SU-DHL-6 (cell line): ENCODE results near the gene ABCF2.

Experiments used
- H2AFZ ChIP-seq: fragments of 200-600 bp; sonication (generic); 2 replicates; pipeline ENCODE4 v1.6.1; 2014; ENCODE audit warnings: low read depth, mild to moderate bottlenecking, moderate library complexity, mixed read lengths, antibody characterized with exemption, low read length; ENCODE audit not compliant: severe bottlenecking
- H3F3A ChIP-seq: fragments of 200-600 bp; shearing (Covaris generic); 2 replicates; pipeline ENCODE4 v1.6.0; 2016; ENCODE audit warnings: antibody characterized with exemption, mild to moderate bottlenecking; ENCODE audit not compliant: insufficient read depth
- H3K27ac ChIP-seq: fragments of 200-600 bp; sonication (generic); 2 replicates; pipeline ENCODE4 v1.5.1; 2016; ENCODE audit warnings: low read depth, mild to moderate bottlenecking, low read length, moderate library complexity, mixed read lengths
- H3K27me3 ChIP-seq: fragments of 200-600 bp; sonication (generic), shearing (Covaris generic); 2 replicates; pipeline ENCODE4 v1.6.0; 2014; ENCODE audit warnings: mild to moderate bottlenecking, low read length
- H3K36me3 ChIP-seq: fragments of 200-600 bp; sonication (generic); 2 replicates; pipeline ENCODE4 v1.6.1; 2014; ENCODE audit warnings: mild to moderate bottlenecking, low read length, mixed read lengths
- H3K4me2 ChIP-seq: fragments of 300-600, 200-600 bp; shearing (Covaris generic), sonication (generic); 2 replicates; pipeline ENCODE4 v1.6.0; 2014; ENCODE audit warnings: low read length, low read depth, mild to moderate bottlenecking; ENCODE audit not compliant: poor library complexity, severe bottlenecking
- H3K4me3 ChIP-seq: fragments of 200-600 bp; sonication (generic); 2 replicates; pipeline ENCODE4 v1.5.1; 2014; ENCODE audit warnings: antibody characterized with exemption, low read length, mild to moderate bottlenecking, mixed read lengths; ENCODE audit not compliant: insufficient read depth, poor library complexity, severe bottlenecking
- H3K79me2 ChIP-seq: fragments of 200-600 bp; sonication (generic); 2 replicates; pipeline ENCODE4 v1.6.1; 2014; ENCODE audit warnings: mild to moderate bottlenecking, low read length, moderate library complexity; ENCODE audit not compliant: insufficient read depth
- H3K9ac ChIP-seq: fragments of 200-600 bp; sonication (generic); 2 replicates; pipeline ENCODE4 v1.7.0; 2014; ENCODE audit warnings: mild to moderate bottlenecking, low read length
- H3K9me2 ChIP-seq: fragments of 200-600 bp; sonication (generic); replicated peaks from 2 replicates; pipeline ENCODE4 v1.6.1; 2014; ENCODE audit warnings: low read length; ENCODE audit not compliant: insufficient read depth
- H3K9me3 ChIP-seq: fragments of 200-600 bp; sonication (generic); 2 replicates; pipeline ENCODE4 v1.6.1; 2014; ENCODE audit warnings: low read length, mixed read lengths; ENCODE audit not compliant: insufficient read depth
- H4K20me1 ChIP-seq: fragments of 200-600 bp; sonication (generic); 2 replicates; pipeline ENCODE4 v1.6.1; 2014; ENCODE audit warnings: low read depth, mild to moderate bottlenecking, antibody characterized with exemption, low read length, moderate library complexity, mixed read lengths
- CTCF ChIP-seq: fragments of 200-600 bp; sonication (generic); IDR thresholded peaks from one replicate; pipeline ENCODE4 v1.5.1; 2017; ENCODE audit warnings: antibody characterized with exemption, mild to moderate bottlenecking, low read length, moderate library complexity; ENCODE audit not compliant: insufficient read depth, poor library complexity, severe bottlenecking
- EZH2phosphoT487 ChIP-seq: fragments of 200-600 bp; sonication (generic), shearing (Covaris generic); conservative IDR thresholded peaks from 2 replicates; pipeline ENCODE4 v1.6.1; 2018; ENCODE audit warnings: mild to moderate bottlenecking, antibody characterized with exemption, low read length, moderate library complexity, mixed read lengths

The ABCF2 gene

GRCh38 chr7:151192002-151192539, 34.9 kb downstream of the ABCF2 start:
- H3K36me3 ChIP-seq: no peaks in the 10 kb centered on the region
- H2AFZ ChIP-seq: no peak overlapping the region
- no peak overlapping the region for H3K27ac ChIP-seq
- H3K4me2 ChIP-seq: no peak overlapping the region
- no peak for TF ChIP-seq EZH2phosphoT487
- no peak for TF ChIP-seq CTCF
- H3K9ac ChIP-seq: no peak overlapping the region
- H3K9me2 ChIP-seq: no peaks in the 10 kb centered on the region
- no peaks in the 10 kb centered on the region for H3K27me3 ChIP-seq
- H3K4me3 ChIP-seq: no peak overlapping the region
- H4K20me1 ChIP-seq: no peaks in the 10 kb centered on the region
- H3K9me3 ChIP-seq: no peaks in the 10 kb centered on the region
- H3K79me2 ChIP-seq: no peaks in the 10 kb centered on the region
- no peaks in the 10 kb centered on the region for H3F3A ChIP-seq

GRCh38 chr7:151191544-151191943, 35.5 kb downstream of the ABCF2 start:
- no peaks in the 10 kb centered on the region for H3K9me3 ChIP-seq
- H3F3A ChIP-seq: no peaks in the 10 kb centered on the region
- no peaks in the 10 kb centered on the region for H3K9me2 ChIP-seq
- H3K4me3 ChIP-seq: no peak overlapping the region
- no peaks in the 10 kb centered on the region for H3K27me3 ChIP-seq
- H2AFZ ChIP-seq: no peak overlapping the region
- no peaks in the 10 kb centered on the region for H3K79me2 ChIP-seq
- no peaks in the 10 kb centered on the region for H3K36me3 ChIP-seq
- no peaks in the 10 kb centered on the region for H4K20me1 ChIP-seq
- H3K9ac ChIP-seq: no peak overlapping the region
- TF ChIP-seq EZH2phosphoT487 (no peak), CTCF (no peak)
- no peak overlapping the region for H3K4me2 ChIP-seq
- H3K27ac ChIP-seq: no peak overlapping the region

- no peaks in the 10 kb centered on the region for H3K27me3 ChIP-seq
- H3K9me3 ChIP-seq: no peaks in the 10 kb centered on the region
Measured at GRCh38 chr7:151189038-151189437, 38.0 kb downstream of the ABCF2 start.

More at GRCh38 chr7:151189038-151189437, 38.0 kb downstream of the ABCF2 start:
- no peaks in the 10 kb centered on the region for H3F3A ChIP-seq
- H3K27ac ChIP-seq: no peak overlapping the region
- no peaks in the 10 kb centered on the region for H3K9me2 ChIP-seq
- no peak overlapping the region for H3K4me3 ChIP-seq
- TF ChIP-seq EZH2phosphoT487 (no peak), CTCF (no peak)
- no peaks in the 10 kb centered on the region for H3K36me3 ChIP-seq
- H3K79me2 ChIP-seq: no peaks in the 10 kb centered on the region
- H2AFZ ChIP-seq: no peak overlapping the region
- no peak overlapping the region for H3K9ac ChIP-seq
- no peak overlapping the region for H3K4me2 ChIP-seq
- H4K20me1 ChIP-seq: no peaks in the 10 kb centered on the region
